ENCODE measurements around the gene MYO6.

Gene MYO6

GRCh38 chr6:75743971-75744370, 5.1 kb upstream of the MYO6 start:
- no peak overlapping the region for H3K4me3 ChIP-seq (ENCODE audit: low read depth, low read length)
- DNase-seq (ENCODE audit: low read depth), result no peak
- no peak for TF ChIP-seq CTCF (conservative IDR thresholded peaks at IDR 0.05; ENCODE audit: low read depth, low read length)

- TF ChIP-seq CTCF (conservative IDR thresholded peaks at IDR 0.05; ENCODE audit: low read depth, low read length), result no peak
- no peak overlapping the region for H3K4me3 ChIP-seq (ENCODE audit: low read depth, low read length)
- DNase-seq (ENCODE audit: low read depth), result no peak
These were observed 3.6 kb upstream of the MYO6 start for GRCh38 chr6:75745404-75745803.

GRCh38 chr6:75746221-75746620, 2.8 kb upstream of the MYO6 start:
- no peak overlapping the region for H3K4me3 ChIP-seq (ENCODE audit: low read depth, low read length)
- no peak for DNase-seq (ENCODE audit: low read depth)
- no peak for TF ChIP-seq CTCF (conservative IDR thresholded peaks at IDR 0.05; ENCODE audit: low read depth, low read length)

- no peak for DNase-seq (ENCODE audit: low read depth)
- no peak for TF ChIP-seq CTCF (conservative IDR thresholded peaks at IDR 0.05; ENCODE audit: low read depth, low read length)
These were observed 1.7 kb upstream of the MYO6 start for GRCh38 chr6:75747152-75747992.

DNA sequence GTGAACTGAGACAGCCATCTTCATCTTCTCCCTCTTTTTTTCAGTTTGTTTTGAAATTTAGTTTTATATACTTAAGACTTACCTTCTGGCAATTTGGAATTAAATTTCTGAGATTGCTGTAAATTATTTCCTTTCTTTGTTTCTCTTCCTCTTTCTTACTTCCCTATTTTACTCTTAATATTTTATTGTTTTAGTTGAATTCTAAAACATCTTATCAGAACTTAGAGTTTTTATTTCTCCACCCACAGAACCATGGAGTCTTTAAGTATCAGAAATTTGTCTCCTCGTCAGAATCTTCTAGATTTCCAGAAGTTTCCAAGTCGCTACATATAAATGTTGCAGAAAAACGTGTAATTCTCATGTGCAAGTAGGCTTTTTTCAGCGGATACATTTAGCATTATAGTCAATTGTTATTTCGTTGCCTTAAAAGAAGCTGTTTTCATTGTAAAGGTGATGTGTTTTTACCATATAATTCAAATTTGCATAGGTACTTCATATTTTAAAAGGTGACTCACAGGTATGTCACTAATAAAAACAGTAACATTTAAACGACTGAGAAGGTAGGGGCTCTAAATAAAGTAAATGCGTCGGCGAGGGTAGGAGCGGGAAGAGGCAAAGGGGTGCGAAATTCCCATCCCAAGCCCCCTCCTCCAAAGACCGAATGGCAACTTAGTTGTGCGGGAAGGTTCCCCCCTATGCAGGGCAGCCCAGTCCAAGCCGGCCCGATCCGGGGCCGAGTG, 866 bp upstream of the MYO6 start:
- no peak for DNase-seq (ENCODE audit: low read depth)
- no peak for TF ChIP-seq CTCF (conservative IDR thresholded peaks at IDR 0.05; ENCODE audit: low read depth, low read length)
- H3K4me3 ChIP-seq (ENCODE audit: low read depth, low read length), result peak overlapping the region; percentile 77

More at GRCh38 chr6:75747152-75747992, 1.7 kb upstream of the MYO6 start:
- H3K4me3 ChIP-seq (ENCODE audit: low read depth, low read length), result no peak overlapping the region

DNA sequence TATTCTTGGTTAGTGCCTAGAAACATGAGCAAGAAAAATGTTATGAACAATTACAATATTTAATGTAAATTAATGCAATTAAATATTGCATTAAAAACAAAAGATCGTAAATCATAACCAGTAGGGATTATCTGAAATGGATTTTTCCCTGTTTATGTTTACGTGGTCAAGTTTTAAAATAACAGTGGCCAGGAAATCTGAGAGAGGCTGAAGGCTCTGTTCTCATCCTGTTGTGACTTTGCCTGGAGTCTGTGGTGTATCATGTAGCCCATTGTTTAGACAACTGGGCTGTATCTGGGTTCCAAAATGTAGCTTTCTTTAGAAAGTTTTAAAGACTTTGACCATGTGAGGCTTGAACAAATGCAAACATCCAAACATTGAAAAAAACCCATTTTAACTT, 2.4 kb downstream of the MYO6 start:
- no peak overlapping the region for H3K4me3 ChIP-seq (ENCODE audit: low read depth, low read length)
- peak; percentile 52 for DNase-seq (ENCODE audit: low read depth)
- TF ChIP-seq CTCF (conservative IDR thresholded peaks at IDR 0.05; ENCODE audit: low read depth, low read length), result no peak
